Measurements from ENCODE around the gene PEMT. TPM values are rescaled to one million over a fixed set of nuclear protein-coding genes. Genes with fewer than 3 reads are reported as not detected.

PEMT gene
- total and polyA plus RNA-seq, 9 donors: 6.6 to 62.8 (median 32.5) TPM

DNA sequence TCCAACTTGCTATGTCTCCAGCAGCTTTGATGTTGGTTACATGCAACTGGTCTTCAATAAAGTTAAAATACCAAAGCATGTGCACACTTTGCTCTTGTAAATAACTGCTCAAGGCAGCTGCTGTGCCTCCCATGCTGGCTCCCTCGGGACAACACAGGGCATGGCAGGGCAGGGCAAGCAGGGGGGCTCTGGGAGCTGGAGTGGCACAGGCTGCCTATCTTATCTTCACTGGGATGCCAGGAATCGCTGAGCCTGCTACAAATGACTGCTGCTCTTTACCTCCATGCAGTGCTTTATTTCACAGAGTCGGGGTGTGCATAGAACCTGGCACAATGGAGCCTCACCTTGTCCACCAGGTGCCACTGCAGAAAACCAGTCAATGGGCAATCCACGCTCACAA is 21.8 kb downstream of the PEMT start:
- H3K4me1 ChIP-seq (ENCODE audit: insufficient read depth): peaks cover 51% of the 10 kb centered on the region
- DNase-seq: no peak
- intact Hi-C loops (cut with DNase I): loop anchor here in 2 of 4 donors (5.0 to 10.0 kb wide), 2 partner anchors 72 to 75 kb away; partner anchors contain the start of gene RASD1 (in 2 of the 2)

DNA sequence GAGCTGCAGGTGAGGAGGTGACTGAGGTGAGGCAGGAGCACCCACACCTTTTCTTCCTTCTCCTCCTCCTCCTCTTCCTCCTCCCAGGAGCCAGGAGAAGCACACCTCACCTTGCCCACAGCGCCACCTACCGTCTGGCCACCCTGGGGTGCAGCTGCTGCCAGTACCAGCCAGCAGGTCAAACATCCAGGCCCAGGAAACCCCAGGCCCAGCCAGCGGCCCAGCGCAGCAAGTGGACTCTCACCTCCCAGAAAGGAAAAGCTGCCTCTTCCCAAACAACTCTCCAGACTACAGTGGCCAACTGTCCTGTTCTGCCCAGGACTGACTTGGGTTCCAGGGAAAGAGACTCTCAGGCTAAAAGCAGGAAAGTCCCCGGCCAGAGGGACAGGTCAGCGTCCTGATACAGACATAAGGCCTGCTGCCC is 22.7 kb downstream of the PEMT start:
- Histone ChIP-seq H3K27me3 (no peaks in the 10 kb centered on the region), H3K9me3 (no peaks in the 10 kb centered on the region), H3K4me1 (ENCODE audit: insufficient read depth) (peaks cover 51% of the 10 kb centered on the region), H3K36me3 (no peaks in the 10 kb centered on the region), H3K4me3 (no peak overlapping the region), H3K27ac (no peak overlapping the region)
- 65 to 74% (median 70%) methylated on average over 6 of the region's 6 CpGs for WGBS, 3 donors
- DNase-seq: peak; percentile 50 to 78 (median 67)
- no peak for TF ChIP-seq POLR2A (IDR thresholded peaks at IDR 0.05)
- TF ChIP-seq, protein P1, sequence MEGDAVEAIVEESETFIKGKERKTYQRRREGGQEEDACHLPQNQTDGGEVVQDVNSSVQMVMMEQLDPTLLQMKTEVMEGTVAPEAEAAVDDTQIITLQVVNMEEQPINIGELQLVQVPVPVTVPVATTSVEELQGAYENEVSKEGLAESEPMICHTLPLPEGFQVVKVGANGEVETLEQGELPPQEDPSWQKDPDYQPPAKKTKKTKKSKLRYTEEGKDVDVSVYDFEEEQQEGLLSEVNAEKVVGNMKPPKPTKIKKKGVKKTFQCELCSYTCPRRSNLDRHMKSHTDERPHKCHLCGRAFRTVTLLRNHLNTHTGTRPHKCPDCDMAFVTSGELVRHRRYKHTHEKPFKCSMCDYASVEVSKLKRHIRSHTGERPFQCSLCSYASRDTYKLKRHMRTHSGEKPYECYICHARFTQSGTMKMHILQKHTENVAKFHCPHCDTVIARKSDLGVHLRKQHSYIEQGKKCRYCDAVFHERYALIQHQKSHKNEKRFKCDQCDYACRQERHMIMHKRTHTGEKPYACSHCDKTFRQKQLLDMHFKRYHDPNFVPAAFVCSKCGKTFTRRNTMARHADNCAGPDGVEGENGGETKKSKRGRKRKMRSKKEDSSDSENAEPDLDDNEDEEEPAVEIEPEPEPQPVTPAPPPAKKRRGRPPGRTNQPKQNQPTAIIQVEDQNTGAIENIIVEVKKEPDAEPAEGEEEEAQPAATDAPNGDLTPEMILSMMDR (IDR thresholded peaks at IDR 0.05): peak in 2 of 3 donors; percentile 21 to 37
- intact Hi-C loops (cut with DNase I): loop anchor here in 1 of 4 donors (5.0 kb wide), 1 partner anchor 71 kb away; the partner anchor contains the start of gene RASD1

More for the DNA sequence above, 21.8 kb downstream of the PEMT start:
- Histone ChIP-seq H3K27me3 (no peaks in the 10 kb centered on the region), H3K27ac (no peak overlapping the region), H3K9me3 (no peaks in the 10 kb centered on the region), H3K36me3 (no peaks in the 10 kb centered on the region), H3K4me3 (no peak overlapping the region)
- TF ChIP-seq EP300 (IDR thresholded peaks at IDR 0.05) (no peak), POLR2A (IDR thresholded peaks at IDR 0.05) (no peak)
- TF ChIP-seq, protein P1 (IDR thresholded peaks at IDR 0.05): no peak
- WGBS, 3 donors: 61 to 82% (median 73%) methylated on average over 4 of the region's 4 CpGs

DNA sequence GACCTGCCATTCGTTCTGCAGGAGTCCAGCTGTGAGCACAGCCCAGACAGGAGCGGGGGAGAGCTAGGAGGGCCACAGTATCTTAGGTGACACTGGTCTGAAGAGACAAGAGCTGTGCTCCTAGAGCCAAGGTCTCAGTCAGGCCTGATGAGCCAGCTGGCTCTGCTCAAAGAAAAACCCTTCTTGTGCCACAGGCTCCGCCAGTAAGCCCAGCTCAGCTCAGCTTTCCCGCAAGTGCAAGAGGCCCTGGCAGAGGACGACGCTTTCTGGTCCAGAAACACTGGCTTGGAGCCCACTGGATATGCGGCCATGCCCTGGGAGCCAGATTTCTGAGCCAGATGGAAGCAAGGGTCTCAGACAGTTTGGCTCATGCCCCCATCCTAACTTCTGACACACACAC is 23.9 kb downstream of the PEMT start:
- peak; percentile 71 to 82 (median 74) for DNase-seq
- Histone ChIP-seq H3K4me3 (no peak overlapping the region), H3K27ac (peak overlapping the region in 1 of 2 donors; percentile 24), H3K9me3 (no peaks in the 10 kb centered on the region), H3K4me1 (ENCODE audit: insufficient read depth) (peaks cover 51% of the 10 kb centered on the region), H3K27me3 (no peaks in the 10 kb centered on the region), H3K36me3 (no peaks in the 10 kb centered on the region)
- intact Hi-C loops (cut with DNase I): loop anchor here in 1 of 4 donors (5.0 kb wide), 1 partner anchor 70 kb away; the partner anchor contains the start of gene RASD1
- 14 to 24% (median 21%) methylated on average over 7 of the region's 7 CpGs for WGBS, 3 donors
- TF ChIP-seq POLR2A (IDR thresholded peaks at IDR 0.05) (no peak), EP300 (IDR thresholded peaks at IDR 0.05) (no peak)
- TF ChIP-seq, protein P1 (IDR thresholded peaks at IDR 0.05): no peak

DNA sequence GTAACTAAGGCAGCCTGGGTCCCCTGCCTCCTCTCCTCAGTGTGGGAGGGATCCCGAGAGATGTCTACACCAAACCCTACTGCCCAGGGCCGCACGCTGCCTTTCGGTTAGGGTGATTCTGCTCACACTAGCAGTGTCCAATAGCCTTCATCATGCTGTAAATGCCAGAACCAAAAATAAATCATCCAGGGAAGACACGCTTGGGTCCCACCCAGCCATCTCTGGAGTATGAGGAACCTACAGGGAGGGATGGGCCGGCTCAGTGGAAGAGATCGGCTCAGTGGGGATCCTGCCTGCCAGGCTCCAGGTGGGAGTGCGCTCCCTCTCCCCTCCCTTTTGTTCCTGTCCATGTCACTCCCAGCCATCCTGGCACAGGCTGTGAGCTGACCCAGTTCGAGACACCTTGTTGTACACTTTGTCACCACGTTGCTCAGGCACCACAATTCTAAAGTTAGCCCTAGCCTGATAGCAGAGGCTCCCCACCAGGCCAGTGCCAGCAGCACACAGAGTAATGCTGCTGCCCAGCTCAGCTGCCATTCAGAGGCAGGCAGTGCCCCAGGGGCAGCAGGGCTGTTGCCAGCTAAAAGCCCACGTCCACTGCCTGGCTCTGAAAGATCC is 24.5 kb downstream of the PEMT start:
- Histone ChIP-seq H3K36me3 (no peaks in the 10 kb centered on the region), H3K27me3 (no peaks in the 10 kb centered on the region), H3K9me3 (no peaks in the 10 kb centered on the region), H3K4me3 (no peak overlapping the region), H3K4me1 (ENCODE audit: insufficient read depth) (peaks cover 50% of the 10 kb centered on the region), H3K27ac (peak overlapping the region in 1 of 2 donors; percentile 24)
- DNase-seq: no peak
- intact Hi-C loops (cut with DNase I): loop anchor here in 1 of 4 donors (5.0 kb wide), 1 partner anchor 70 kb away; the partner anchor contains the start of gene RASD1
- TF ChIP-seq EP300 (IDR thresholded peaks at IDR 0.05) (no peak), POLR2A (IDR thresholded peaks at IDR 0.05) (no peak)
- TF ChIP-seq, protein P1 (IDR thresholded peaks at IDR 0.05): no peak
- 54 to 73% (median 68%) methylated on average over 11 of the region's 11 CpGs for WGBS, 3 donors
